Measurements from ENCODE around the gene AIFM3. TPM values are rescaled to one million over a fixed set of nuclear protein-coding genes. Genes with fewer than 3 reads are reported as not detected.
"Not testable (repeated sequence)": the region's sequence is repeated elsewhere in the genome, so short reads cannot be mapped to it uniquely, and the experiment has no call there.

Gene AIFM3
- total RNA-seq, 1 donor, result 0.45 TPM

DNA sequence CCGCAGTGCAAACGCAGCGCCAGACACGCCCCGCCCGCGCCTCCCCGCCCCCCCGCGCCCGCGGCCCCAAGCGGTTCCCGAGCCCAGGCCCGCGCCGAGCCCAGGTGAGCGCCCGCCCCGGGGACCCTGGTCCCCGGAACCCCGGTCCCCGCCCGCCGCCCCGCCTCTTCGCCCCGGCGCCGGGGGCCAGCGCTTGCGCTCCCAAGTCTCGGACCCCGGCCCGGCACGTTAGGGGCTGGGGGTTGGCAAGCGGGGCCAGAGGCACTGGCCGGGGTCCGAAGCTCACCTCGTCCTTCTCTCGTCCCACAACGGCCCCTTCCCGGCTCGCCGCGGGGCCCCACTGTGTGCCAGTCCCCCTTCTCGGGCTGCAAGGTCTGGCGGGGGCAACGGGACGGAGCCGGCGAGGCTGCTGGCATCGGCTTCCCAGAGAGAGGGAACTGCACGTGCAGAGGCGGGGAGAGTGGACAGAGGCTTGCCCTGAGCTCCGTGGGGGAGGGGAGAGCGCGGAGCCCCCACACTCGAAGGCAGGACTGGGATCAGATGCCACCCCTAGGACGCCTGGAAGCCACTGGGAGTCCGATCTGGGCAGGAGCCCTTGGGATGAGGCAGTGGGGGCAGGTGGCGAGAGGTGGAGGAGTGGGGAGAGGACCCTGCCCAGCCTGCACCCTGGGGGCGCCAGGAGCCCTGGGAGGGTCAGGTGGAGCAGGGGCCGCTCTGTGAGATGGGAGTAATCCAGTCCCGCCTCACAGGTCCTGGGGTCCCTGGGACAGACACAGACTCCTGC is 1.8 kb upstream of the AIFM3 start:
- H3K4me3 ChIP-seq (ENCODE audit: low read depth, low read length), result peak overlapping the region; percentile 33
- DNase-seq (ENCODE audit: low read depth), result no peak

DNA sequence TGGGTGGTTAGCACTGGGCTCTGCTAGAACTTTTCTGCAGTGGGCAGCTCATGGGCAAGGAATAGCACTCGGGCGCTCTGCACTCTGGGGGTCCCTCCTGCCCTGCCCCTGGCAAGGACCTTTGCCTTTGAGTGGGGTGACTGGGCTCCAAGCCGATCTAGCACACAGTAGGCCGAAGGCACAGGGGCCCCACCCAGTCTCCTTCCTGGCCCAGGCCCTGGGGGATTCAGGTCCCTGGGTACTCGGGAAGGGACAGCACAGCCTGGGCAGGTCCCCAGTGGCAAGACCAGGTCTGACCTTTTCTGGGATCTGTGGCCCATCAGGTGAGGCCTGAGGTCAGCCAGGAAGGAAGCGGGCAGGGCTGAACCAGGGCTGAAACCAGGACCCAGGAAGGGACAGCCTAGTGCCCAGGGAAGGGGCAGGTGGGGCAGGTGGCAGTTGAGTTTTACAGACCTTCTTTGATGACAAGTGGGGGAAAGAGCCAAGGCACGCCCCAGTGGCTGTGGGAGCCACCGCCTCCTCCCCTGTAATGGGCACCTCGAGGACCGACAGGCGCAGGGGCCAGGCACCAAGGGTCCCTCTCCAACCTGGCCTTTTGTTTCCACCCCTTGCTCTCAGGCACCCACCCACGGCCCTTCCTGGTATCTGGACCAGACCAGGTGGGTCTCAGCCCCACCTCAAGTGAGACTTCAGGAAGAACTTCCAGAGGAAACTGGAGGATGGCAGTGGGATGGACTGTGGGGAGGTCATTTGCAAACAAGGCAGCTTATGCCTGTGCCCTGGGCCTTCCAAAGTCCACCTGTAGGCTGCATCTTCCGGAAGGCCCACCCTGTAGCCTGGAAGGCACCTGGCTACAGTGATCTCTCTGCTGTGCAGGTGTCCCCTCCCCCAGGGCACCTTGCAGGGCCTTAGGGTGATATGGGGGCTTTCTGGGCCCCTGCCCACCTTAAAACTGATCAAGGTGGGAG is 883 bp upstream of the AIFM3 start:
- DNase-seq (ENCODE audit: low read depth), result no peak
- TF ChIP-seq, protein P1, sequence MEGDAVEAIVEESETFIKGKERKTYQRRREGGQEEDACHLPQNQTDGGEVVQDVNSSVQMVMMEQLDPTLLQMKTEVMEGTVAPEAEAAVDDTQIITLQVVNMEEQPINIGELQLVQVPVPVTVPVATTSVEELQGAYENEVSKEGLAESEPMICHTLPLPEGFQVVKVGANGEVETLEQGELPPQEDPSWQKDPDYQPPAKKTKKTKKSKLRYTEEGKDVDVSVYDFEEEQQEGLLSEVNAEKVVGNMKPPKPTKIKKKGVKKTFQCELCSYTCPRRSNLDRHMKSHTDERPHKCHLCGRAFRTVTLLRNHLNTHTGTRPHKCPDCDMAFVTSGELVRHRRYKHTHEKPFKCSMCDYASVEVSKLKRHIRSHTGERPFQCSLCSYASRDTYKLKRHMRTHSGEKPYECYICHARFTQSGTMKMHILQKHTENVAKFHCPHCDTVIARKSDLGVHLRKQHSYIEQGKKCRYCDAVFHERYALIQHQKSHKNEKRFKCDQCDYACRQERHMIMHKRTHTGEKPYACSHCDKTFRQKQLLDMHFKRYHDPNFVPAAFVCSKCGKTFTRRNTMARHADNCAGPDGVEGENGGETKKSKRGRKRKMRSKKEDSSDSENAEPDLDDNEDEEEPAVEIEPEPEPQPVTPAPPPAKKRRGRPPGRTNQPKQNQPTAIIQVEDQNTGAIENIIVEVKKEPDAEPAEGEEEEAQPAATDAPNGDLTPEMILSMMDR (IDR thresholded peaks at IDR 0.05; ENCODE audit: insufficient read depth, low read length), result no peak
- H3K4me3 ChIP-seq (ENCODE audit: low read depth, low read length), result no peak overlapping the region

More for the DNA sequence above, 1.8 kb upstream of the AIFM3 start:
- TF ChIP-seq, protein P1 (IDR thresholded peaks at IDR 0.05; ENCODE audit: insufficient read depth, low read length), result no peak

DNA sequence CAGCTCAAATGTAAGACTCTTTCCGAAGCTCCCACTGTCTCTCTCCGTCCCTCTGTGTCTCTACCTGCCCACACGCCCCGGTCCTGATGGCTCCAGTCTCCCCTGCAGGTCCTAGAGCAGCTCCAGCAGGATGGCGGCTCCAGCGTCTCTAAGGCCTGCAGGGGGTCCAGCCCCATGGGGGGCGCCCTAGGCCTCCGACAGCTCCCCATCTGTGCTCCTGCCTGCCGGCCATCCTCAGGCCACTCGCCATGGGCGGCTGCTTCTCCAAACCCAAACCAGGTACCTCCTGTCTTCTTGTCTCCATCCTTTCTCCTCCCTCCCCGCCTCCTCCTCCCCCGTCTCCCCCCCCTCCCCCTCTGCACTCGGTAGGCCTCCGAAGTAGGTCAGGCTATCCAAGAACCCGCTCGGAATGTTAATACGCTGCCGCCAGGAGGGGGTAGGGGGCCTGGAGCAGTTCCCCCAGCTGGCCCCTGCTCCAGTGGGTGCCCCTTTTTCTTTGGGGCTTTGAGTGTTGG is 699 bp downstream of the AIFM3 start:
- TF ChIP-seq, protein P1 (IDR thresholded peaks at IDR 0.05; ENCODE audit: insufficient read depth, low read length), result no peak
- DNase-seq (ENCODE audit: low read depth), result no peak
- no peak overlapping the region for H3K4me3 ChIP-seq (ENCODE audit: low read depth, low read length)

DNA sequence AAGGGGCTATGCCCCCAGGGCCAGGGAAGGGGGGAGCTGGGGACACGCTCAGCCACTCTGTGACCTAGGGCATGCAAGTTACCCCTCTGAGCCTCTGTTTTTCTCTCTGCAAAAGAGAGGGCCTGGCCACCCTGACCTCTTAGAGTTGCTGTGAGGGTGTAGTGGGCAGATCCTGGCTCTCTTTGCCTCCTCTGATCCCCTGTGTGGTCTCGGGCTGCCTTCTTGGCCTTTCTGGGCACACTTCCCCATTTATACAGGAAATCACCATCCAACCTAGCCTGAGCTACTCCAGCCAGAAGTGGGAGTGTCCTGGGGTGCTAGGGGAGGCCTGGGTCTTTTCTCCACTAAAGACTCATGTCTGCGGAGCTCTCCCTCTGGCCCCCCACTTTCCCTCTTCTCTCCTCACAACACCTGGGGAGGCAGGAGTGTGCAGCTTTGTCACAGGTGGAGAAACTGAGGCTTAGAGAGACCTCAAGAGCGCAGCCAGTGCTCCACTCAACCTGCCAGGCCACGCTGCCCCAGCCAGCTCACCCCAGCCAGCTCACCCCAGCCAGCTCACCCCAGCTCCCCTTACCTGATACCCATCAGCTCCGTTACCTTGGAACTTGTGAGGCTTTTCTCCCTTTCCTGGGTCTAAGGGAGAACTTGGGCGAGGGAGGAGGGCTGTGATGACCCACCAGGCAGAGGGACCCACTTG is 1.4 kb downstream of the AIFM3 start:
- TF ChIP-seq, protein P1 (IDR thresholded peaks at IDR 0.05; ENCODE audit: insufficient read depth, low read length), result no peak
- H3K4me3 ChIP-seq (ENCODE audit: low read depth, low read length), result no peak overlapping the region
- DNase-seq (ENCODE audit: low read depth), result no peak

DNA sequence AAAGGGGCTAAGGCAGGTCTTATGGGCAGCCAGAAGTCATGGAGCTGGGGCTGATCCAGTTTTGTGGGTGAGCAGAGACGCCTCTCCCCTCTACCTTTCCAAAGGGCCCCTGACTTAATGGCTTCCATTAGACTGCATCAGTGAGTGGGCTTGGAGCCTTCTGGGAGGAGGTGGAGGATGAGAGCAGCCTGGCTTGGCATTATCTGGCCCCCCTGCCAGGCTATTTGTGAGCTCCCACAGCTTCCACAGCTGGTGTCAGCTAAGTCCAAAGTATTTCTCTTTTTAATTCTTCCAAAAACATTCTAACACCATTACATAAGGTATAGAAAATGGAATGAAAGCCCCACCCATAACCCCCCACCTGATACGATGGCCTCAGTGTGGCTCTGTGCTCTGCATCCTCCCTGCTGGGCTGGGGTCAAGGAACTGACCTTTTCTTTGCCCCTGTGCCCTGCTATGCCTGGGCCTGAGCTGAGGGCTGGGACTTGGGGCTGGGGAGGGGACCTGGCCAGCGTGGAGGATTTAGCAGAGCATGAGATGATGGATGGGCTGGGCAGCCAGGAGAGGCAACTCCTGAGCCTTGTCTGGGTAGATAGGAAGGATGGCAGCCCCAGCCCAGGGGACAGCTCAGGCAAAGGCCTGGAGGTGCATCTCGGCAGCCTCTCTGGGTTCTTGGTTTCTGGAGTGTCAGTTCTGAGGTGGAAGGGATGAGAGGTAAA is 4.0 kb downstream of the AIFM3 start:
- H3K4me3 ChIP-seq (ENCODE audit: low read depth, low read length), result no peak overlapping the region
- no peak for DNase-seq (ENCODE audit: low read depth)
- TF ChIP-seq, protein P1 (IDR thresholded peaks at IDR 0.05; ENCODE audit: insufficient read depth, low read length), result no peak

DNA sequence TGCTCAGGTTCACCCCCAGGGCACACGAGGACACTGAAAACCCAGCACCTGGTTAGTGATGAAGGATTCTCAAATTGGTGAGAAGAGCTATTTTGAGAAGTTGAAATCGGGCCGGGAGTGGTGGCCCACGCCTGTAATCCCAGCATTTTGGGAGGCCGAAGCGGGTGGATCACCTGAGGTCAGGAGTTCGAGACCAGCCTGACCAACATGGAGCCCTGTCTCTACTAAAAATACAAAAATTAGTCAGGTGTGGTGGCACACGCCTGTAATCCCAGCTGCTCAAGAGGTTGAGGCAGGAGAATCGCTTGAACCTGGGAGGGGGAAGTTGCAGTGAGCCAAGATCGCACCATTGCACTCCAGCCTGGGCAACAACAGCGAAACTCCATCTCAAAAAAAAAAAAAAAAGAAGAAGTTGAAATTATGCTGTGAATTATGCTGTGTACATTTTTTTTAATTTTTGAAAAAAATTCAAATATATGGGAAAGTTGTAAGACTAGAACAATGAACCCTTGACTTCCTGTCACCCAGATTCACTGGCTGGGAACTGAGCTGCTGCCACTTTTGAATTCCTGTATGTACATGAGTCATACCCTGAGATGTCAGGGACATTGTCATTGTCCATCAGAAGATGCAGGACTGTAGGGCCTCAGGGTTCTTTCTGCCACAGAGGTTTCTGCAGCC is 5.1 kb downstream of the AIFM3 start:
- H3K4me3 ChIP-seq (ENCODE audit: low read depth, low read length); DNase-seq (ENCODE audit: low read depth): not testable (repeated sequence)
